HepG2 (cell line): ENCODE measurements around the gene LRRC19. TPM values are rescaled to one million over a fixed set of nuclear protein-coding genes. Genes with fewer than 3 reads are reported as not detected.

ENCODE experiments used
- ARID5B ChIP-seq: IDR thresholded peaks from 2 replicates; pipeline ENCODE4 v1.4.0; 2020; ENCODE audit warnings: mild to moderate bottlenecking, missing genetic modification reagents
- DZIP1 ChIP-seq: sonication (generic); formaldehyde crosslinking; IDR thresholded peaks from 2 replicates; pipeline ENCODE4 v1.5.0; 2020; ENCODE audit warnings: mild to moderate bottlenecking, missing genetic modification reagents
- FOXK1 ChIP-seq: sonication (generic); formaldehyde crosslinking; IDR thresholded peaks from 2 replicates; pipeline ENCODE4 v1.4.0; 2020; ENCODE audit warnings: low read depth, missing genetic modification reagents, borderline replicate concordance
- FOXO4 ChIP-seq: sonication (generic); formaldehyde crosslinking; conservative IDR thresholded peaks from 2 replicates; pipeline ENCODE4 v1.8.1; 2023; ENCODE audit warnings: missing genetic modification reagents
- GLI4 ChIP-seq: sonication (generic); formaldehyde crosslinking; IDR thresholded peaks from 2 replicates; pipeline ENCODE4 v1.5.1; 2020; ENCODE audit warnings: missing genetic modification reagents, mild to moderate bottlenecking, moderate library complexity, borderline replicate concordance
- RFXAP ChIP-seq: sonication (generic); formaldehyde crosslinking; IDR thresholded peaks from 2 replicates; pipeline ENCODE4 v1.4.0; 2020; ENCODE audit warnings: missing genetic modification reagents, borderline replicate concordance
- TCF7 ChIP-seq: sonication (generic); IDR thresholded peaks from 2 replicates; pipeline ENCODE4 v1.6.1; 2016; ENCODE audit warnings: antibody characterized with exemption, low read depth
- TCF7L2 ChIP-seq: IDR thresholded peaks from 2 replicates; pipeline ENCODE4 v1.6.1; 2011; ENCODE audit warnings: mild to moderate bottlenecking, low read depth, low read length, moderate library complexity
- ZBTB10 ChIP-seq: sonication (generic); formaldehyde crosslinking; IDR thresholded peaks from 2 replicates; pipeline ENCODE4 v1.4.0; 2020; ENCODE audit warnings: missing genetic modification reagents, borderline replicate concordance
- ZBTB44 ChIP-seq: sonication (generic); formaldehyde crosslinking; IDR thresholded peaks from 2 replicates; pipeline ENCODE4 v1.4.0; 2020; ENCODE audit warnings: missing genetic modification reagents
- ZFX ChIP-seq: sonication (generic); formaldehyde crosslinking; IDR thresholded peaks from 2 replicates; pipeline ENCODE4 v1.4.0; 2020; ENCODE audit warnings: mild to moderate bottlenecking, low read depth, missing genetic modification reagents, moderate library complexity
- ZNF10 ChIP-seq: sonication (generic); formaldehyde crosslinking; IDR thresholded peaks from 2 replicates; pipeline ENCODE4 v1.4.0; 2020; ENCODE audit warnings: mild to moderate bottlenecking, low read depth, missing genetic modification reagents, borderline replicate concordance
- ZNF12 ChIP-seq: sonication (generic); formaldehyde crosslinking; IDR thresholded peaks from 2 replicates; pipeline ENCODE4 v1.5.0; 2020; ENCODE audit warnings: missing genetic modification reagents
- ZNF432 ChIP-seq: sonication (generic); formaldehyde crosslinking; IDR thresholded peaks from 2 replicates; pipeline ENCODE4 v1.5.0; 2020; ENCODE audit warnings: missing genetic modification reagents, mild to moderate bottlenecking, borderline replicate concordance
- polyA plus RNA-seq, 8 experiments: library from polyadenylated mRNA; depleted of rRNA in 3 of 8; stranded (reverse) in 7 of 8; unstranded in 1 of 8; fragments of >200 nt; fragmentation: Illumina TruSeq in 4 of 8; extraction: Trizol in 4 of 8; gene quantifications; 2 replicates each; pipeline versions ENCODE4 v1.2.1 to v1.2.3, GENCODE V29; 2011 to 2016; ENCODE audit warnings: low read depth in 4 of 8, missing spikeins in 1 of 8, mixed read lengths in 1 of 8; ENCODE audit not compliant: insufficient read depth in 1 of 8
- total RNA-seq, 5 experiments: library from RNA; depleted of rRNA; stranded (reverse); fragments of >200 nt; fragmentation: Illumina TruSeq; extraction: Trizol; gene quantifications; 2 replicates each; pipeline ENCODE4 v1.2.3, GENCODE V29; 2016; ENCODE audit warnings: low read depth in 1 of 5

The LRRC19 gene
- total and polyA plus RNA-seq, 2 of the 13 experiments (the other 11 are each of a cell fraction or from before 2014, with no cell fraction given) = not detected

- TF ChIP-seq DZIP1 (no peak), ZBTB44 (CRISPR knock-in tag) (no peak), ZBTB10 (CRISPR knock-in tag) (no peak), ARID5B (CRISPR knock-in tag) (peak; percentile 32; the same call in 1 of the 2 replicates), FOXO4 (CRISPR knock-in tag) (no peak), TCF7L2 (no peak), ZNF12 (CRISPR knock-in tag) (peak; percentile 58; the same call in 1 of the 2 replicates), ZNF10 (CRISPR knock-in tag) (no peak), ZFX (CRISPR knock-in tag) (peak; percentile 97), TCF7 (no peak), GLI4 (CRISPR knock-in tag) (no peak), ZNF432 (CRISPR knock-in tag) (no peak), FOXK1 (CRISPR knock-in tag) (peak; percentile 34; the same call in 1 of the 2 replicates), RFXAP (CRISPR knock-in tag) (no peak; the same call in 1 of the 2 replicates)
Measured at GRCh38 chr9:26946753-26947727, 58.4 kb downstream of the LRRC19 start, which contains the start of gene PLAA (continued).
